HFF-Myc (cell line): ENCODE data around the gene HTT.

ENCODE experiments used
- DNase-seq: peaks from one replicate; pipeline ENCODE4 v3.0.0-alpha.2; 2011; ENCODE audit warnings: low read depth; ENCODE audit errors: extremely low read depth
- H3K4me3 ChIP-seq: replicated peaks from 2 replicates; pipeline ENCODE4 v1.5.1; 2011; ENCODE audit warnings: low read depth, mild to moderate bottlenecking, control low read depth, low read length
- CTCF ChIP-seq: IDR thresholded peaks from 2 replicates; pipeline ENCODE4 v1.5.1; 2012; ENCODE audit warnings: mild to moderate bottlenecking, low read depth, low read length, control low read depth; ENCODE audit errors: missing control alignments

Gene HTT

DNA sequence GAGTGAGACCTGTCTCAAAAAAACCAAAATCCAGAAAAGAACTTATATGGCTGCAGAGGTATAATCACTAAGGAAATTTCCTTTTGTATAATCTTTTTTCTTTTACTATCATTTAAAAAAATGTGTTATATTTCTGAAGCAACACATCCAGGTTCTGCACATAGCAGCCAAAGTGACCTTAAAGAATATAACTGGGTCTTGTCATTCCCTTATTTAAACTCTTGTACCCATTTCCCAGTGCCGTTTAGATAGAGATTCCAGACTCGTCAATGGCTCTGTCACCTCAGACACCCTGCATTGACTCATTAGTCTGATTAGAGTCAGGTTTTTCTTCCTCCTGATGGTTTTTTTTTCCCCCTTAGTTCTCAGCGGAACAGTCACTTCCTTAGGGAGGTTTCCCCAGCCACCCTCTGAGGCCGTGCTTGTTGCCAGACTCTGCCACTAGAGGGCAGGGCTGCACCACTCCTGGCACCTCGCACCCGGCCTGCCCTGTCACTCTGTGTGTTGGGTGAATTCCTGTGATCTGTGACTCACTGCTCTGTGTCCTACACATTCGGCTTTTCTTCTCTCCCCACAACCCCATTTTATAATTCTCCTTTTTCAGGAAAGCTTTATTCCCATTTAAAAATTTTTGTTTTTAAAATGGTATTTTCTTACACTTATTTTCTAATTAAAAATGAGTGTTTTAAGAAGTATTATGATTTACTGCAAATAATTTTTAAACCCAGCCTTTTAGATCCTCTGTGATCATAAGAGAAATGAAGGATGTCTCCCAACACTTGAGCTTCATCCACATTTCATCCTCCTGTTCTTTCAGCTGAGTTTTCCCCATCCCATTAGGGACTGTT, 32.1 kb downstream of the HTT start:
- peak; percentile 69 for DNase-seq

GRCh38 chr4:3107271-3107670, 32.8 kb downstream of the HTT start:
- no peak for DNase-seq
- H3K4me3 ChIP-seq: no peak overlapping the region
- no peak for TF ChIP-seq CTCF

More for the DNA sequence above, 32.1 kb downstream of the HTT start:
- no peak overlapping the region for H3K4me3 ChIP-seq
- TF ChIP-seq CTCF: peak; percentile 100

- TF ChIP-seq CTCF: no peak
- no peak for DNase-seq
- no peak overlapping the region for H3K4me3 ChIP-seq
Observed at GRCh38 chr4:3107691-3108121, 33.2 kb downstream of the HTT start.

GRCh38 chr4:3108211-3108610, 33.7 kb downstream of the HTT start:
- DNase-seq: no peak
- no peak overlapping the region for H3K4me3 ChIP-seq
- TF ChIP-seq CTCF: no peak

DNA sequence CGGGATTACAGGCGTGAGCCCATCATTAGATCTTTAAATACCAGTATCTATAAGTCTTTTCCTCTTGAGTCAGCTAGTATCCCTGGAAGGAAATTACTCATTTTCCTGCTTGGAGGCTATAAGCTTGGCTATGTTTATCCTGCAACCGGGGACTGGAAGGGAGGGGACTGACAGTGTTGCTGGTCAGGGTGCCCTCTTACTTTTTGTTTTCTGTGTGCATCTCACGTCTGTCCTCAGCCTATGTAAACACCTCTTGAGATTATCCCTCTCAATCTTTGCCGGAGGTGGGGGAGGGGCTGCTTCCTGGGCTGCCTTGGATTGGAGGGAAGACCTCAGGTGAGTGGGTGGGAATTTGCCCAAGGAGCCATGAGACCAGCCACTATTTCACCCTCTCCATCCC, 37.0 kb downstream of the HTT start:
- no peak overlapping the region for H3K4me3 ChIP-seq
- TF ChIP-seq CTCF: no peak
- no peak for DNase-seq

DNA sequence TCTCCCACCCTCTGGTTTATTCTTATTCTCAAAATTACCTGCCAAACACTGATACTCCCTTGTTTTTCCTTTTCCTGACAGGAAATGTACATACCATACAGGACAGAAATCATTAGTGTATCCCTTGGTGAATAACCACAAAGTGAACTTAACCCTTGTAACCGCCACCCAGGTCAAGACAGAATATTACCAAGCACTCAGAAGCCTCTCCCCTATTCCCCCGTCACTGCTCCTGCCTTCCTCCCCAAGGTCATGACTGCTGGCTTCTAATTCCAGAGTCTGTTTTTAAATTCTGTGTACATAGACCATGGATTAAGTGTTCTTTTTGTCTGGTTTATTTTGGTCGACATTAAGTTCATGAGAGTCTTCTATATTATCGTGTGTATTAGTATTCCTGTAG, 37.7 kb downstream of the HTT start:
- no peak for DNase-seq
- H3K4me3 ChIP-seq: no peak overlapping the region
- TF ChIP-seq CTCF: no peak
